ENCODE results near the gene SMIM44.

SMIM44 gene

GRCh38 chr19:3433313-3433712 lies 49.9 kb downstream of the SMIM44 start:
- DNase-seq = no peak

Measured in suppressor macrophage treated with lipopolysaccharide for 4 hours (primary cell).